Spleen (tissue), 7 donors: ENCODE data around the gene TMEM179.

ENCODE experiments used
- CTCF ChIP-seq, 11 experiments: fragments of 200-600 bp in 7 of 11; fragments of 450-650 bp in 4 of 11; sonication (generic) in 4 of 11; IDR thresholded peaks in 8 of 11; conservative IDR thresholded peaks in 3 of 11; 1 replicate in 7 of 11; 2 replicates in 4 of 11; pipeline versions ENCODE4 v1.4.0 to v1.8.0; 2016 to 2021; ENCODE audit warnings: antibody characterized with exemption in 11 of 11, inconsistent platforms in 4 of 11, mild to moderate bottlenecking in 1 of 11
- POLR2A ChIP-seq, 3 donors: fragments of 450-650 bp; IDR thresholded peaks; one replicate each; pipeline ENCODE4 v1.5.1; 2017; ENCODE audit warnings: antibody characterized with exemption in 3 of 3, mild to moderate bottlenecking in 1 of 3
- POLR2AphosphoS5 ChIP-seq, 3 donors: sonication (generic); formaldehyde crosslinking; IDR thresholded peaks; one replicate each; pipeline ENCODE4 v1.5.1; 2017; ENCODE audit warnings: antibody characterized with exemption in 3 of 3
- donor health status: DM: no; HTN: no; CAD: no; lungs with moderate emphysema.
- donor health status: DM: no; HTN: no; CAD: no.
- donor health status: DM: no; HTN: no; CAD: no.

GRCh38 chr14:104593710-104594136, 10.8 kb downstream of the TMEM179 start:
- no peak for TF ChIP-seq POLR2AphosphoS5 (IDR thresholded peaks at IDR 0.05)
- TF ChIP-seq CTCF (IDR thresholded peaks at IDR 0.05 in 8 of 11, conservative IDR thresholded peaks at IDR 0.05 in 3 of 11): no peak
- TF ChIP-seq POLR2A (IDR thresholded peaks at IDR 0.05): no peak
